ENCODE results near the gene NUP62.
A peak's percentile ranks its signal among the peaks of the same experiment; 100 is the strongest.

NUP62 gene

GRCh38 chr19:49911381-49912145 lies 17.7 kb downstream of the NUP62 start:
- no peaks in the 10 kb centered on the region for H3K9me3 Mint-ChIP-seq
- H3K36me3 Mint-ChIP-seq = peaks cover 63% of the 10 kb centered on the region
- H3K4me1 Mint-ChIP-seq = peaks cover 30% of the 10 kb centered on the region
- CTCF ChIA-PET = interaction anchor here (0.8 to 1.8 kb wide), 2 partner anchors 17 kb away, joined by 4 read pairs; no protein-coding TSS in a partner anchor
- no peaks in the 10 kb centered on the region for H3K27me3 Mint-ChIP-seq
- peak overlapping the region; percentile 53 for H3K27ac Mint-ChIP-seq
- H3K4me3 Mint-ChIP-seq = no peak overlapping the region
- no peak for DNase-seq

DNA sequence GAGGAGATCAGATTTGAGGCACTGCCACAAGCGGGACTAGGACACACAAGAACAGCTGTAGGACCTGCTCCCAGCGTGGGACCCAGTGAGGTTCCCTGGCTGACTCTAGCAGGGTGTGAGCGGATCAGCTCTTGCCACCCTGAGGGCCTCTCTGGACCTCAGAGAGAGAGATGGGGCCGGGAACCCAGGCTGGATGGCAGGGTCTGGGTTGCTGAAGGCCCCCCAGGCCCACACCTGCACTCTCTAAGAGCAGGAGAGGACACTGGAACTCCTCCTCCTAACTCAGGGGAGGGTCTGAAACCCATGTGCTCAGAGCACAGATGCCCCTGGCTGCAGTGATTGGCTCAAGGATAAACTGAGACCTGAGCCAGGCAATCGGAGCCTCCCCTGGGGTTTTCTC lies 19.1 kb downstream of the NUP62 start:
- no peak for DNase-seq
- Mint-ChIP-seq H3K9me3 (no peaks in the 10 kb centered on the region), H3K27me3 (no peaks in the 10 kb centered on the region), H3K4me3 (no peak overlapping the region), H3K27ac (no peak overlapping the region), H3K4me1 (peaks cover 33% of the 10 kb centered on the region), H3K36me3 (peaks cover 64% of the 10 kb centered on the region)
- CTCF ChIA-PET = interaction anchor here (0.9 kb wide), 1 partner anchor 23 kb away, joined by 3 read pairs; no protein-coding TSS in a partner anchor

- CTCF ChIA-PET = interaction anchor here (0.9 kb wide), 1 partner anchor 24 kb away, joined by 3 read pairs; no protein-coding TSS in a partner anchor
- H3K36me3 Mint-ChIP-seq = peaks cover 56% of the 10 kb centered on the region
- H3K9me3 Mint-ChIP-seq = no peaks in the 10 kb centered on the region
- H3K4me3 Mint-ChIP-seq = no peak overlapping the region
- peak overlapping the region; percentile 30 for H3K27ac Mint-ChIP-seq
- no peaks in the 10 kb centered on the region for H3K27me3 Mint-ChIP-seq
- DNase-seq = no peak
- peaks cover 35% of the 10 kb centered on the region for H3K4me1 Mint-ChIP-seq
Observed at GRCh38 chr19:49908480-49909420, 20.6 kb downstream of the NUP62 start.

GRCh38 chr19:49907745-49908446 lies 21.4 kb downstream of the NUP62 start:
- H3K4me3 Mint-ChIP-seq = no peak overlapping the region
- CTCF ChIA-PET = no interaction called here
- H3K36me3 Mint-ChIP-seq = peaks cover 48% of the 10 kb centered on the region
- H3K27ac Mint-ChIP-seq = peak overlapping the region; percentile 60
- H3K9me3 Mint-ChIP-seq = no peaks in the 10 kb centered on the region
- no peaks in the 10 kb centered on the region for H3K27me3 Mint-ChIP-seq
- H3K4me1 Mint-ChIP-seq = peaks cover 32% of the 10 kb centered on the region
- DNase-seq = no peak

GRCh38 chr19:49906879-49907564 lies 22.3 kb downstream of the NUP62 start:
- peaks cover 28% of the 10 kb centered on the region for H3K4me1 Mint-ChIP-seq
- DNase-seq = no peak
- H3K4me3 Mint-ChIP-seq = no peak overlapping the region
- no peak overlapping the region for H3K27ac Mint-ChIP-seq
- H3K36me3 Mint-ChIP-seq = peaks cover 43% of the 10 kb centered on the region
- no peaks in the 10 kb centered on the region for H3K9me3 Mint-ChIP-seq
- CTCF ChIA-PET = no interaction called here
- H3K27me3 Mint-ChIP-seq = no peaks in the 10 kb centered on the region

- CTCF ChIA-PET = no interaction called here
- DNase-seq = no peak
- Mint-ChIP-seq H3K36me3 (peaks cover 29% of the 10 kb centered on the region), H3K4me3 (no peak overlapping the region), H3K27ac (no peak overlapping the region), H3K4me1 (peaks cover 15% of the 10 kb centered on the region), H3K9me3 (no peaks in the 10 kb centered on the region), H3K27me3 (no peaks in the 10 kb centered on the region)
Observed at GRCh38 chr19:49904136-49904535, 25.2 kb downstream of the NUP62 start.

DNA sequence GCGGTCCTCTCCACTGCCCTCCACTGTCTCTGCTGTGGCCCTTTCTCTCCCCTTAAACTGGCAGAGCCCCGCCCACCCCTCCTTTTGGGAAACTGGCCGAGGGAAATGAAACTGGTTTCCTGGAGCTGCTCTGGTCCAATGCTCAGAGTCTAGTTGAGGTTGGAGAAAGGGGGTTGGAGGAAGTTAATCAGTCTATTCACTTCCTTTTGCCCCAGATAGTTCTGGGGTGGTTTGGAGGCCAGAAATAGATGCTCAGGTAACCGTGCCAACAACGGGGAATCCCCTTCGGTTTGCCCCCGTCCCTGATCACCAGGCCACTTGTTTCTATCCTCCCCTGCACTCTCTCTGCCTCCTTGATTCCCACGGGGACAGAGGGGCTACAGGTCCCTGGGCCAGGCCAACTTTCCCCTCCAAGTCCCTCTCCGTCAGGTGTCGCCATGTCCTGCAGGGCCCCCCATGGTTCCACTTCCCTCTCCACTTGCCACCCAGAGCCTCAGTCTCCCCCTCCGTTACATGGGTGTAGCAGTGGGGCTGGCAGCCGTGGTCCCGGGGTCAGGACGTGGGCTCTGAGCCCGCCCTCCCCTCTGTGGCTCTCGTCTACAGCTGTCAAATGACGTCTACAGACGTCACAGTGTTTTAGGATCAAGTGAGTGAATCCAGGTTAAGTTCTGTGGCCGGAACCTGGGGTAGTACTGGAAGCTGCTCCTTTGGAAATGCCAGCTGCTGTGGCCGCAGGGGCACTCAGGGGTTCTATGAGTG lies 32.3 kb downstream of the NUP62 start, which contains the start of gene IL4I1:
Gene IL4I1 (minus strand): TSS at position 25 of the 759 bp plus-strand sequence. CDS start 727 bp downstream, outside the sequence.
- Mint-ChIP-seq H3K4me3 (peak within 1 kb of the TSS; percentile 48), H3K27me3 (peaks cover 20% of the 10 kb centered on the region), H3K4me1 (peaks cover 35% of the 10 kb centered on the region), H3K9me3 (no peaks in the 10 kb centered on the region), H3K36me3 (no peaks in the 10 kb centered on the region), H3K27ac (peak within 1 kb of the TSS; percentile 91)
- CTCF ChIA-PET = no interaction called here
- DNase-seq = peak; percentile 67

DNA sequence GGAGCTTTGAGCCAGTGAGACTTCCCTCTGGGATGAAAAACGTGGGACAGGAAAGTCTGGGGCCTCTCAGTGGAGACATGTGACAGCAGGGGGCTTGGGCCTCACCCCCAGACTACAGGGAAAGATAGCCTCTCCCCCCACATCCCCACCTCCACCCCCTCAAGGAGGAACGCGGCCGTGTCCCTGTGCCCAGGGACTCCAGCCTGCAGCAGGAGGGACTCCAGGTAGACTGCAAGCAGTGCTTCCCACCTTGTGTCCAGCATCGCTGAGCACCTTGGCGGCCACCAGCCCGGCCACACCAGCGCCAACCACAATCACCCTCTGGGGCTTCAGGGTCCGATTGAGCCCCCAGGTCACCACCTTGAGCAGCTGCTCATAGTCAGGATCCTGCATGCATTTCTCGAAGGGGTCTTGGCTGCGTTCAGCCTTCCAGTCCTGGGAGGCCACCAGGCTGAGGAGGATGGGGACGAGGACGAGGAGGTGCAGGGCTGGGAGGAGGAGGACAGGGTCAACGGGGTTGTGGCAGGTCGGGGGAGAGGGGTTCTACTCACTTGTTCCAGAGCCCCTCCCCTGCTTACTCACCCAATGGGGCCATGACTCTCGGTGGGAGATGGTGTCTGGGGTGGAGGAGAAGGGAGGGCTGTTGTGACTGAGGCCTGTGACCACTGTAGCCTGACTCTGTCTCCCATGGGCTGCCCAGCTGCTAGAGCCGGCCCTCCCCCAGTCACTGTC lies 33.6 kb downstream of the NUP62 start:
- peaks cover 35% of the 10 kb centered on the region for H3K4me1 Mint-ChIP-seq
- peak overlapping the region; percentile 68 for H3K27ac Mint-ChIP-seq
- CTCF ChIA-PET = interaction anchor here (1.0 to 1.1 kb wide), 2 partner anchors 14 to 27 kb away, joined by 3 read pairs; no protein-coding TSS in a partner anchor
- H3K27me3 Mint-ChIP-seq = peaks cover 33% of the 10 kb centered on the region
- no peak overlapping the region for H3K4me3 Mint-ChIP-seq
- no peak for DNase-seq
- H3K36me3 Mint-ChIP-seq = no peaks in the 10 kb centered on the region
- no peaks in the 10 kb centered on the region for H3K9me3 Mint-ChIP-seq

DNA sequence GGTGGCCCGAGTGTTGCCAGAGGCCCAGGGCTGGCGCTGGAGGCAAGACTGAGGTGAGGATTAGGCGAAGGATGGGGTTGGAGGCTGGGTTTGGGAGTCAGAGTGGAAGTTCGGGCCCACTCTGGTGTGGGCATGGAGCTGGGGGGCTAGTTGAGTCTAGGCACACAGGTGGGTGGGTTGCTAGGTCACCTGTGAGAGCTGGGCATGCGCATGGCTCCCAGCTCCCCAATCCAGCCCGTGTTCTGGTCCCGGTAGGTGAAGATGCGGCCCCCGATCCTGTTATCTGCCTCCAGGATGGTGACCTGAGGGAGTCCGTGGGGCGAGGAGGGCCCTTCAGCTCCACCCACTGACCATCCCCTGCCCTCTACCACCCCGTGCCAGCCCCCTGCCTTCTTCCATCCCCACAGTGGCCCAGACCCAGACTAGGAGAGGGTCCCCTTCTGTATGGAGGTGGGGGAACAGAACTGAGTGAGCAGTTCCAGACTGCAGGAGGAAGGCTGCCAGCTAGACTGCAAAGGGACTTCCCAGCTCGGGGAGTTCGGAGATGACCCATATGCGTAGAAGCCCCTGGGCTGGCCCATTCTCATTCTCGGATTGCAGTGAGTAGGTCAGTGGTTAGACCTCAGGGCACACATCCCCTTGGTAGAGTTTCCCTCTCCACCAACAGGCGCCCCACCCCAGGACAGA lies 34.3 kb downstream of the NUP62 start:
- Mint-ChIP-seq H3K4me1 (peaks cover 38% of the 10 kb centered on the region), H3K4me3 (no peak overlapping the region)

GRCh38 chr19:49894011-49894664 lies 35.2 kb downstream of the NUP62 start:
- peaks cover 43% of the 10 kb centered on the region for H3K27me3 Mint-ChIP-seq
- CTCF ChIA-PET = interaction anchor here (1.4 kb wide), 1 partner anchor 17 kb away, joined by 4 read pairs; no protein-coding TSS in a partner anchor
- peaks cover 42% of the 10 kb centered on the region for H3K4me1 Mint-ChIP-seq
- H3K36me3 Mint-ChIP-seq = peaks cover 2% of the 10 kb centered on the region
- DNase-seq = no peak
- H3K27ac Mint-ChIP-seq = no peak overlapping the region
- no peaks in the 10 kb centered on the region for H3K9me3 Mint-ChIP-seq
- H3K4me3 Mint-ChIP-seq = no peak overlapping the region

More for the DNA sequence above, 34.3 kb downstream of the NUP62 start:
- no peaks in the 10 kb centered on the region for H3K9me3 Mint-ChIP-seq
- peak overlapping the region; percentile 28 for H3K27ac Mint-ChIP-seq
- H3K36me3 Mint-ChIP-seq = no peaks in the 10 kb centered on the region
- H3K27me3 Mint-ChIP-seq = peaks cover 40% of the 10 kb centered on the region
- CTCF ChIA-PET = interaction anchor here (1.0 to 1.4 kb wide), 3 partner anchors 13 to 26 kb away, joined by 3 to 4 read pairs (median 3); no protein-coding TSS in a partner anchor
- DNase-seq = no peak

GRCh38 chr19:49892716-49893115 lies 36.6 kb downstream of the NUP62 start:
- H3K4me1 Mint-ChIP-seq = peaks cover 37% of the 10 kb centered on the region
- peaks cover 43% of the 10 kb centered on the region for H3K27me3 Mint-ChIP-seq
- no peak for DNase-seq
- H3K27ac Mint-ChIP-seq = no peak overlapping the region
- H3K4me3 Mint-ChIP-seq = peak overlapping the region; percentile 26
- CTCF ChIA-PET = no interaction called here
- no peaks in the 10 kb centered on the region for H3K9me3 Mint-ChIP-seq
- H3K36me3 Mint-ChIP-seq = peaks cover 2% of the 10 kb centered on the region
